H9 (cell line): ENCODE measurements around the gene PRSS8. TPM values are rescaled to one million over a fixed set of nuclear protein-coding genes. Genes with fewer than 3 reads are reported as not detected.

Source experiments
- DNase-seq: peaks from one replicate; pipeline ENCODE4 v3.0.0-alpha.2; 2017
- H2AFZ ChIP-seq: one replicate; pipeline ENCODE4 v1.6.1; 2013; ENCODE audit warnings: mild to moderate bottlenecking, low read length, control low read depth, moderate library complexity
- H2AK5ac ChIP-seq: 2 replicates; pipeline ENCODE4 v1.6.1; 2013; ENCODE audit warnings: low read length, control low read depth, mixed read lengths; ENCODE audit not compliant: insufficient read length
- H2BK120ac ChIP-seq: one replicate; pipeline ENCODE4 v1.6.1; 2013; ENCODE audit warnings: low read depth, mild to moderate bottlenecking, low read length, control low read depth, inconsistent platforms; ENCODE audit not compliant: poor library complexity, severe bottlenecking
- H2BK12ac ChIP-seq: 2 replicates; pipeline ENCODE4 v1.6.1; 2013; ENCODE audit warnings: low read length, control low read depth, mixed read lengths, low read depth; ENCODE audit not compliant: insufficient read length
- H2BK15ac ChIP-seq: 2 replicates; pipeline ENCODE4 v1.6.1; 2013; ENCODE audit warnings: low read depth, low read length, control low read depth
- H2BK20ac ChIP-seq: one replicate; pipeline ENCODE4 v1.6.1; 2013; ENCODE audit warnings: low read depth, mild to moderate bottlenecking, low read length, control low read depth, inconsistent platforms; ENCODE audit not compliant: poor library complexity, severe bottlenecking
- H2BK5ac ChIP-seq: 2 replicates; pipeline ENCODE4 v1.6.1; 2013; ENCODE audit warnings: low read length, control low read depth, mixed read lengths; ENCODE audit not compliant: insufficient read length
- H3K14ac ChIP-seq: 2 replicates; pipeline ENCODE4 v1.6.1; 2013; ENCODE audit warnings: low read length, control low read depth; ENCODE audit not compliant: insufficient read depth
- H3K18ac ChIP-seq: 2 replicates; pipeline ENCODE4 v1.6.1; 2013; ENCODE audit warnings: low read depth, mild to moderate bottlenecking, mixed read lengths, low read length, control low read depth; ENCODE audit not compliant: insufficient read length
- H3K23ac ChIP-seq: 2 replicates; pipeline ENCODE4 v1.6.1; 2013; ENCODE audit warnings: low read length, control low read depth, mixed read lengths, low read depth; ENCODE audit not compliant: insufficient read length
- H3K23me2 ChIP-seq: 2 replicates; pipeline ENCODE4 v1.6.1; 2013; ENCODE audit warnings: low read depth, mild to moderate bottlenecking, mixed read lengths, low read length, control low read depth; ENCODE audit not compliant: insufficient read length, poor library complexity, severe bottlenecking
- H3K27ac ChIP-seq: 2 replicates; pipeline ENCODE4 v1.5.1; 2013; ENCODE audit warnings: low read length, control low read depth, mixed read lengths, low read depth; ENCODE audit not compliant: insufficient read length
- H3K27me3 ChIP-seq: 2 replicates; pipeline ENCODE4 v1.6.1; 2013; ENCODE audit warnings: low read length, control low read depth, inconsistent platforms; ENCODE audit not compliant: insufficient read depth
- H3K4ac ChIP-seq: 2 replicates; pipeline ENCODE4 v1.6.1; 2013; ENCODE audit warnings: low read depth, mild to moderate bottlenecking, control low read depth, inconsistent platforms, low read length, moderate library complexity
- H3K4me1 ChIP-seq: 2 replicates; pipeline ENCODE4 v1.6.1; 2013; ENCODE audit warnings: low read length, control low read depth, inconsistent platforms; ENCODE audit not compliant: insufficient read depth
- H3K4me2 ChIP-seq: 2 replicates; pipeline ENCODE4 v1.6.1; 2013; ENCODE audit warnings: low read length, control low read depth, mixed read lengths; ENCODE audit not compliant: insufficient read length, insufficient read depth
- H3K56ac ChIP-seq: 2 replicates; pipeline ENCODE4 v1.6.1; 2013; ENCODE audit warnings: low read depth, mild to moderate bottlenecking, mixed read lengths, low read length, control low read depth; ENCODE audit not compliant: insufficient read length
- H3K79me1 ChIP-seq: 2 replicates; pipeline ENCODE4 v1.6.1; 2013; ENCODE audit warnings: low read depth, mild to moderate bottlenecking, moderate library complexity, low read length, control low read depth, inconsistent platforms; ENCODE audit not compliant: insufficient read depth, poor library complexity, severe bottlenecking
- H3K79me2 ChIP-seq: 2 replicates; pipeline ENCODE4 v1.6.1; 2013; ENCODE audit warnings: low read length, control low read depth, inconsistent platforms; ENCODE audit not compliant: insufficient read depth
- H3K9ac ChIP-seq: 2 replicates; pipeline ENCODE4 v1.6.1; 2013; ENCODE audit warnings: low read length, control low read depth, mixed read lengths; ENCODE audit not compliant: insufficient read length; ENCODE audit errors: extremely low read depth
- H3K9me3 ChIP-seq: one replicate; pipeline ENCODE4 v1.6.1; 2013; ENCODE audit warnings: low read depth, low read length, inconsistent platforms; ENCODE audit not compliant: control insufficient read depth
- H3T11ph ChIP-seq: one replicate; pipeline ENCODE4 v1.6.1; 2013; ENCODE audit warnings: mild to moderate bottlenecking, low read length, control low read depth, inconsistent platforms
- H4K20me1 ChIP-seq: one replicate; pipeline ENCODE4 v1.6.1; 2013; ENCODE audit not compliant: control insufficient read depth, insufficient read length, insufficient read depth
- H4K5ac ChIP-seq: 2 replicates; pipeline ENCODE4 v1.6.1; 2013; ENCODE audit warnings: low read depth, mild to moderate bottlenecking, mixed read lengths, low read length, control low read depth; ENCODE audit not compliant: insufficient read length
- H4K8ac ChIP-seq: replicated peaks from 2 replicates; pipeline ENCODE4 v1.6.1; 2013; ENCODE audit warnings: low read length, control low read depth, mixed read lengths, low read depth; ENCODE audit not compliant: insufficient read length
- H4K91ac ChIP-seq: 2 replicates; pipeline ENCODE4 v1.6.1; 2013; ENCODE audit warnings: low read depth, mild to moderate bottlenecking, moderate library complexity, mixed read lengths, low read length, control low read depth; ENCODE audit not compliant: insufficient read length
- H3K27ac Mint-ChIP-seq, 3 experiments: 2 replicates in 2 of 3; 3 replicates in 1 of 3; pipeline ENCODE4 v1.8.0; 2020 to 2021; ENCODE audit warnings: mixed read lengths in 3 of 3, mild to moderate bottlenecking in 1 of 3, moderate library complexity in 1 of 3
- H3K27me3 Mint-ChIP-seq: 2 replicates; pipeline ENCODE4 v1.8.0; 2021; ENCODE audit warnings: low read depth, mild to moderate bottlenecking, moderate library complexity, mixed read lengths
- H3K36me3 Mint-ChIP-seq, 3 experiments: 2 replicates in 2 of 3; 3 replicates in 1 of 3; pipeline ENCODE4 v1.8.0; 2020 to 2021; ENCODE audit warnings: low read depth in 3 of 3, mixed read lengths in 3 of 3; ENCODE audit not compliant: insufficient read depth in 1 of 3
- H3K4me1 Mint-ChIP-seq, 2 experiments: 2 replicates each; pipeline ENCODE4 v1.8.0; 2020; ENCODE audit warnings: mixed read lengths in 2 of 2
- H3K4me3 Mint-ChIP-seq, 2 experiments: 2 replicates in 1 of 2; 3 replicates in 1 of 2; pipeline ENCODE4 v1.8.0; 2020 to 2021; ENCODE audit warnings: mild to moderate bottlenecking in 2 of 2, mixed read lengths in 2 of 2, moderate library complexity in 1 of 2
- H3K9me3 Mint-ChIP-seq, 2 experiments: 2 replicates in 1 of 2; 3 replicates in 1 of 2; pipeline ENCODE4 v1.8.0; 2020; ENCODE audit warnings: mild to moderate bottlenecking in 2 of 2, mixed read lengths in 2 of 2, moderate library complexity in 1 of 2
- WGBS: extraction: QIAGEN DNeasy Blood & Tissue Kit; methylation state at CpG from one replicate; pipeline ENCODE4 v1.1.7; 2013; ENCODE audit warnings: missing lambda C conversion rate, low lambda C conversion rate, mixed read lengths; ENCODE audit not compliant: insufficient read length; ENCODE audit errors: extremely low coverage; 5-methylcytosine and 5-hydroxymethylcytosine counted together
- total RNA-seq: library from RNA; stranded (reverse); gene quantifications from 2 replicates; pipeline ENCODE4 v1.2.1, GENCODE V29; 2021
- TF ChIP-seq, protein P1 (sequence below): fragments of 200-600 bp; sonication (generic); conservative IDR thresholded peaks from 3 replicates; pipeline ENCODE4 v1.8.0; 2021; ENCODE audit warnings: antibody characterized with exemption, mild to moderate bottlenecking

Gene PRSS8
- total RNA-seq, 1 experiment from 2014 or later, result 64.0 TPM

DNA sequence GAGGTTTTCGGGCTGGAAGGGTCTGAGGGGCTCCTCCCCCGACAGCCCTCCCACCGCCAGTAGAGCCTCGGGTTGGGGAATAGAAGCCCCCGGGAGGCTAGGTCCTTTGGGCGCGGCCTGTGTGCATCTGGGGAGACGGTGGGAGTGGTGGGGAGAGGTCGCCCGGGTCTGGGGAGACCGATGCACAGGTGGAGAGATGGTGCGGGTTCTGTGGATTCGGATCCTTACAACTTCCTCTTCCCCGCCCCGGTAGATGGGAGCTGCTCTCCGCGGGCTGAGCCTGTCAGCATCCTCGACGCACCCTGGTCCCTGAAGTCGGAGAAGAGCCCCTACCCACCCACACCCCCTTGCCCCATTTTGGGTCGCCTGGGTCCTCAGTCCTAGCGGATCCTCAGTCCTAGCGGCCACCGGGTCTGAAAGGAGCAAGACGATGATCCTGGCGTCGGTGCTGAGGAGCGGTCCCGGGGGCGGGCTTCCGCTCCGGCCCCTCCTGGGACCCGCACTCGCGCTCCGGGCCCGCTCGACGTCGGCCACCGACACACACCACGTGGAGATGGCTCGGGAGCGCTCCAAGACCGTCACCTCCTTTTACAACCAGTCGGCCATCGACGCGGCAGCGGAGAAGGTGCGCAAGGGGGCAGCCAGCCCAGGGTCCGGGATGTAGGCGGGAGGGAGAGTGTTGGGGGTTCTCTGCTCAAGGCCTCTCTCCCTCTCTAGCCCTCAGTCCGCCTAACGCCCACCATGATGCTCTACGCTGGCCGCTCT is 26.6 kb downstream of the PRSS8 start:
- Histone ChIP-seq H2AFZ (no peak overlapping the region), H3K56ac (no peak overlapping the region), H3T11ph (no peak overlapping the region), H3K14ac (0 out of 2 replicates have a peak overlapping the region, but pooled peaks have one; percentile 44), H2AK5ac (no peak overlapping the region), H4K91ac (no peak overlapping the region), H3K4ac (no peak overlapping the region), H3K9ac (peak overlapping the region; percentile 11), H3K4me2 (peak overlapping the region; percentile 57), H3K27me3 (no peaks in the 10 kb centered on the region; the same call in 1 of the 2 replicates), H3K18ac (no peak overlapping the region), H3K27ac (no peak overlapping the region), H3K79me1 (no peaks in the 10 kb centered on the region), H3K23ac (no peak overlapping the region), H3K23me2 (peaks cover 8% of the 10 kb centered on the region), H2BK20ac (no peak overlapping the region), H2BK15ac (no peak overlapping the region), H4K5ac (no peak overlapping the region), H2BK12ac (no peak overlapping the region), H3K9me3 (no peaks in the 10 kb centered on the region), H2BK5ac (no peak overlapping the region), H4K8ac (no peak overlapping the region), H2BK120ac (no peak overlapping the region), H3K79me2 (no peaks in the 10 kb centered on the region; the same call in 1 of the 2 replicates), H4K20me1 (no peaks in the 10 kb centered on the region), H3K4me1 (no peaks in the 10 kb centered on the region)
- Mint-ChIP-seq H3K27ac (no peak overlapping the region; a peak in 1 of 7 replicates), H3K4me1 (peaks cover 9 to 14% of the 10 kb centered on the region in 2 experiments), H3K4me3 (peak overlapping the region; percentile 76 to 83), H3K9me3 (no peaks in the 10 kb centered on the region; a peak in 2 of 5 replicates), H3K27me3 (no peaks in the 10 kb centered on the region; the same call in 1 of the 2 replicates), H3K36me3 (peaks cover 19 to 37% (median 31%) of the 10 kb centered on the region in 3 experiments)
- TF ChIP-seq, protein P1, sequence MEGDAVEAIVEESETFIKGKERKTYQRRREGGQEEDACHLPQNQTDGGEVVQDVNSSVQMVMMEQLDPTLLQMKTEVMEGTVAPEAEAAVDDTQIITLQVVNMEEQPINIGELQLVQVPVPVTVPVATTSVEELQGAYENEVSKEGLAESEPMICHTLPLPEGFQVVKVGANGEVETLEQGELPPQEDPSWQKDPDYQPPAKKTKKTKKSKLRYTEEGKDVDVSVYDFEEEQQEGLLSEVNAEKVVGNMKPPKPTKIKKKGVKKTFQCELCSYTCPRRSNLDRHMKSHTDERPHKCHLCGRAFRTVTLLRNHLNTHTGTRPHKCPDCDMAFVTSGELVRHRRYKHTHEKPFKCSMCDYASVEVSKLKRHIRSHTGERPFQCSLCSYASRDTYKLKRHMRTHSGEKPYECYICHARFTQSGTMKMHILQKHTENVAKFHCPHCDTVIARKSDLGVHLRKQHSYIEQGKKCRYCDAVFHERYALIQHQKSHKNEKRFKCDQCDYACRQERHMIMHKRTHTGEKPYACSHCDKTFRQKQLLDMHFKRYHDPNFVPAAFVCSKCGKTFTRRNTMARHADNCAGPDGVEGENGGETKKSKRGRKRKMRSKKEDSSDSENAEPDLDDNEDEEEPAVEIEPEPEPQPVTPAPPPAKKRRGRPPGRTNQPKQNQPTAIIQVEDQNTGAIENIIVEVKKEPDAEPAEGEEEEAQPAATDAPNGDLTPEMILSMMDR, result no peak
- no peak for DNase-seq
- no CpG with 5 or more reads among the region's 57 CpGs for whole genome bisulfite sequencing
